Adrenal gland (tissue), 5 donors: ENCODE results near the gene PHB1.

ENCODE experiments used
- POLR2A ChIP-seq, 2 donors: fragments of 450-650 bp; IDR thresholded peaks; one replicate each; pipeline ENCODE4 v1.6.1; 2017; ENCODE audit warnings: antibody characterized with exemption in 2 of 2, mild to moderate bottlenecking in 2 of 2, moderate library complexity in 1 of 2
- TF ChIP-seq, protein P1 (sequence below), 6 experiments: fragments of 450-650 bp in 4 of 6; fragments of 200-600 bp in 2 of 6; sonication (generic) in 1 of 6; IDR thresholded peaks; 1 replicate in 5 of 6; 2 replicates in 1 of 6; pipeline versions ENCODE4 v1.5.1 to v1.8.0; 2016 to 2021; ENCODE audit warnings: antibody characterized with exemption in 6 of 6, mild to moderate bottlenecking in 2 of 6, moderate library complexity in 1 of 6
- donor health status: DM: no; HTN: no; CAD: no.

DNA sequence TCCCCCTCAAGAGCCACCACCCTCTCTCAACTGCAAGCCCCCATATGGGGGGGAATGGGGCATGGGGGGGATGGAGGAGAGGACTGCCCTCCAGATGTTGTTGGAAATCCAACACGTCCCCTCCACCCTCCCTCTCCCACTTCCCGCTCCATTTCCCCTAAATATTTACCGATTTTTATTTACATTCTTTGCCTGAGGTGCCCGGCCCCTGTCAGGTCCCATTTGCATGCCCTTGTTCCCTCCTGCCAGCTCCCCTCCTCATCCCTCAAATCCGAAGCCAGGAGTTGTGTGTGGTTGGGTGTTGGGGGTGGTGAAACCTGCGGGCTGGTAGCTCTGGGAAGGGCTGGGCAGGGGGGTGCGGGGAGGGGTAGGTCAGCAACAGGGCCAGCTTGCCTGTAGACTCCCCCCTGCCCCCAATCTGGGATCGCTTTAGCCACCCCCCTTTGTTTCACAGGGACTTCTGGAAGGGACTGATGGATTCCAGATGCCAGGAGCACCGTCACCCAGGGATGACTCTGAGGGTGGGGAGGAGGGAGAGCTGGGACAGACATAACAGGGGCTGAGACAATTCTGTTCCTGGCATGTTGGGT lies 40.7 kb upstream of the PHB1 start:
- TF ChIP-seq, protein P1, sequence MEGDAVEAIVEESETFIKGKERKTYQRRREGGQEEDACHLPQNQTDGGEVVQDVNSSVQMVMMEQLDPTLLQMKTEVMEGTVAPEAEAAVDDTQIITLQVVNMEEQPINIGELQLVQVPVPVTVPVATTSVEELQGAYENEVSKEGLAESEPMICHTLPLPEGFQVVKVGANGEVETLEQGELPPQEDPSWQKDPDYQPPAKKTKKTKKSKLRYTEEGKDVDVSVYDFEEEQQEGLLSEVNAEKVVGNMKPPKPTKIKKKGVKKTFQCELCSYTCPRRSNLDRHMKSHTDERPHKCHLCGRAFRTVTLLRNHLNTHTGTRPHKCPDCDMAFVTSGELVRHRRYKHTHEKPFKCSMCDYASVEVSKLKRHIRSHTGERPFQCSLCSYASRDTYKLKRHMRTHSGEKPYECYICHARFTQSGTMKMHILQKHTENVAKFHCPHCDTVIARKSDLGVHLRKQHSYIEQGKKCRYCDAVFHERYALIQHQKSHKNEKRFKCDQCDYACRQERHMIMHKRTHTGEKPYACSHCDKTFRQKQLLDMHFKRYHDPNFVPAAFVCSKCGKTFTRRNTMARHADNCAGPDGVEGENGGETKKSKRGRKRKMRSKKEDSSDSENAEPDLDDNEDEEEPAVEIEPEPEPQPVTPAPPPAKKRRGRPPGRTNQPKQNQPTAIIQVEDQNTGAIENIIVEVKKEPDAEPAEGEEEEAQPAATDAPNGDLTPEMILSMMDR (IDR thresholded peaks at IDR 0.05), result no peak
- no peak for TF ChIP-seq POLR2A (IDR thresholded peaks at IDR 0.05)
